SKM-1 (cell line): ENCODE data around the gene GJD4.

ENCODE experiments used
- DNase-seq: peaks from one replicate; lab custom pipeline; 2025; ENCODE audit not compliant: unreplicated experiment; lab: John Stamatoyannopoulos, UW

The GJD4 gene

DNA sequence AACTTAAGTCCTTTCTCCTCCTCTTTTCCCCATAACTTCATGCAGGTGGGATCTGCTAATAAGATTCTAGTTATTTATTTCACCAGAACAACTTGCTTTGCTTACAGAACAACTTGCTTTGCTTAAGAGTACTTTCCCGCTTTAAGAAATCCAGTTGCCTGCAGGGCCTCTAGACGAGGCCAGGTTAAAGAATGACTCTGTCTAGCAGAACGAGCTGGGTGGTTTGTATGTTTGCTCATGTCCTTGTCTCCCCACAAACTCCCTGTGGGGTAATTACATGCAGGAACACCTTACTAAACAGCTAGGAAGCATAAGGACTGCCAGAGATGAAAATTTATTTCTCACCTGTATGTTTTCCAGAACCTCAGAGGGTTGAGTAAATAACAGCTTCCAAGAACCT, 45.8 kb downstream of the GJD4 start:
- no peak for DNase-seq

DNA sequence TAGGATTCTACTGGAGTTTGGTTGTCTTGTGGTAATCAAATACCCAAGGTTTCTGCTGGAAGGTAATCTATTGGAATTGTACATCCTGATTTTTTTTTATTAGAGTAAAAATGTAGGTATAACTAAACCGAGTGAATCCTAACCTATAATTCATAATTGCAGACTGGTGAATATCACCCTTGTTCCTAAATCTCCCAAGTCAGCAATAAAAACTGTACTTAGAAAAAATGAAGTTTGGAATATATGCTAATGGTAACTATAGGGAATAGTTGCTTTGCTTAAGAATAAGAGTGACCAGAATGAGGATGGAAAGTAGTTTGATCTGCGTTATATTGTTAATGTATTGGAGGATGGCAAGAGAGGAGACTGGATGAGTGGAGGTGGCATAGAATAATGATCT, 47.7 kb downstream of the GJD4 start:
- no peak for DNase-seq

GRCh38 chr10:35657621-35658020, 52.5 kb downstream of the GJD4 start:
- no peak for DNase-seq
